OCI-LY7 (cell line): ENCODE results near the gene INPP5J. TPM values are rescaled to one million over a fixed set of nuclear protein-coding genes. Genes with fewer than 3 reads are reported as not detected.

Experiments used
- BruUV-seq: library from RNA; stranded (reverse); fragments of 400-500 nt; replicated peaks from 2 replicates; lab custom pipeline; 2021; lab: Mats Ljungman, UMichigan
- CTCF ChIA-PET: fragments of 300-600 bp; sonication (Branson Sonifier 250); formaldehyde crosslinking; loops from one replicate; lab custom pipeline; 2022; ENCODE audit warnings: antibody characterized with exemption; ENCODE audit not compliant: unreplicated experiment; lab: Charles Lee
- POLR2A ChIA-PET: fragments of 300-600 bp; sonication (Branson Sonifier 250); formaldehyde crosslinking; loops from one replicate; lab custom pipeline; 2022; ENCODE audit warnings: antibody characterized with exemption; lab: Charles Lee
- DNase-seq: peaks from one replicate; pipeline ENCODE4 v3.0.0-alpha.2; 2015; ENCODE audit warnings: low spot score
- H2AFZ ChIP-seq: fragments of 200-600 bp; sonication (generic), shearing (Covaris generic); 2 replicates; pipeline ENCODE4 v1.6.1; 2014; ENCODE audit warnings: mild to moderate bottlenecking, antibody characterized with exemption, low read length, moderate library complexity
- H3K27ac ChIP-seq: fragments of 200-600 bp; sonication (generic); 2 replicates; pipeline ENCODE4 v1.5.1; 2014; ENCODE audit warnings: mixed run types, low read depth, mild to moderate bottlenecking, moderate library complexity, low read length, inconsistent platforms; ENCODE audit not compliant: poor library complexity, severe bottlenecking
- H3K36me3 ChIP-seq: fragments of 200-600 bp; sonication (generic); 2 replicates; pipeline ENCODE4 v1.6.1; 2014; ENCODE audit warnings: mild to moderate bottlenecking, antibody characterized with exemption, low read length, moderate library complexity, mixed read lengths; ENCODE audit not compliant: insufficient read depth
- H3K4me1 ChIP-seq: fragments of 200-600 bp; sonication (generic); 2 replicates; pipeline ENCODE4 v1.5.1; 2014; ENCODE audit warnings: mild to moderate bottlenecking, low read length; ENCODE audit not compliant: insufficient read depth, poor library complexity, severe bottlenecking
- H3K4me2 ChIP-seq: fragments of 200-600 bp; sonication (generic); 2 replicates; pipeline ENCODE4 v1.6.1; 2014; ENCODE audit warnings: mild to moderate bottlenecking, low read length
- H3K4me3 ChIP-seq: fragments of 200-600 bp; sonication (generic); 2 replicates; pipeline ENCODE4 v1.5.1; 2014; ENCODE audit warnings: mild to moderate bottlenecking, low read depth, low read length; ENCODE audit not compliant: poor library complexity, severe bottlenecking
- H3K79me2 ChIP-seq: fragments of 200-600 bp; sonication (generic); 2 replicates; pipeline ENCODE4 v1.6.1; 2016; ENCODE audit warnings: low read depth, mild to moderate bottlenecking, low read length, moderate library complexity, mixed read lengths; ENCODE audit not compliant: insufficient read depth
- H3K9me2 ChIP-seq: fragments of 200-600 bp; sonication (generic); 2 replicates; pipeline ENCODE4 v1.6.1; 2016; ENCODE audit warnings: mild to moderate bottlenecking, low read length, mixed read lengths; ENCODE audit not compliant: insufficient read depth
- H3K9me3 ChIP-seq: fragments of 200-600 bp; sonication (generic); 2 replicates; pipeline ENCODE4 v1.6.1; 2014; ENCODE audit warnings: mild to moderate bottlenecking, mixed run types, low read length, mixed read lengths
- H4K20me1 ChIP-seq: fragments of 200-600 bp; sonication (generic); 2 replicates; pipeline ENCODE4 v1.6.1; 2014; ENCODE audit warnings: mild to moderate bottlenecking, antibody characterized with exemption, low read length, moderate library complexity, mixed read lengths; ENCODE audit not compliant: insufficient read depth
- CTCF ChIP-seq: fragments of 200-600 bp; sonication (generic); conservative IDR thresholded peaks from 2 replicates; pipeline ENCODE4 v1.5.1; 2014; ENCODE audit warnings: mild to moderate bottlenecking, antibody characterized with exemption, low read length, moderate library complexity, mixed read lengths
- EZH2phosphoT487 ChIP-seq: fragments of 200-600 bp; sonication (generic); IDR thresholded peaks from 2 replicates; pipeline ENCODE4 v1.6.1; 2018; ENCODE audit warnings: low read depth, borderline replicate concordance, mild to moderate bottlenecking, mixed run types, antibody characterized with exemption, low read length, moderate library complexity, mixed read lengths
- intact Hi-C: fragments of 100-400 bp; cut with micrococcal nuclease; formaldehyde crosslinking; loops from one replicate; pipeline ENCODE4 v1.10.0; 2022; ENCODE audit not compliant: unreplicated experiment
- total RNA-seq, 2 experiments: library from RNA; depleted of rRNA in 1 of 2; stranded (reverse); fragments of >200 nt in 1 of 2; shearing (Covaris generic) in 1 of 2; gene quantifications; 2 replicates each; pipeline ENCODE4 v1.2.3, GENCODE V29; 2014 to 2022

The INPP5J gene
- total RNA-seq, 2 experiments from 2014 or later, result 7.5 TPM; not detected in 1

GRCh38 chr22:31155422-31155821, 32.7 kb downstream of the INPP5J start:
- Histone ChIP-seq H3K4me2 (no peak overlapping the region), H3K27ac (no peak overlapping the region), H3K36me3 (no peaks in the 10 kb centered on the region), H3K9me3 (no peaks in the 10 kb centered on the region; the same call in 1 of the 2 replicates), H2AFZ (no peak overlapping the region), H4K20me1 (no peaks in the 10 kb centered on the region), H3K79me2 (peaks cover 2% of the 10 kb centered on the region; the same call in 1 of the 2 replicates), H3K4me3 (no peak overlapping the region), H3K9me2 (no peaks in the 10 kb centered on the region), H3K4me1 (peaks cover under 1% of the 10 kb centered on the region)
- intact Hi-C loops, result no loop called here
- no TSS peak for BruUV-seq
- CTCF ChIA-PET, result interaction anchor here (0.5 kb wide), 1 partner anchor 27 kb away, joined by 10 read pairs; no protein-coding TSS in a partner anchor
- POLR2A ChIA-PET, result interaction anchor here (0.6 kb wide), 1 partner anchor 48 kb away, joined by 6 read pairs; the partner anchor contains the start of gene SELENOM
- TF ChIP-seq EZH2phosphoT487 (no peak), CTCF (no peak)
- DNase-seq, result no peak

GRCh38 chr22:31160328-31160978, 37.7 kb downstream of the INPP5J start:
- peak overlapping the region; percentile 98 for H3K4me2 ChIP-seq
- no peak for TF ChIP-seq CTCF
- TF ChIP-seq EZH2phosphoT487, result no peak
- H3K9me3 ChIP-seq, result no peaks in the 10 kb centered on the region; the same call in 1 of the 2 replicates
- 0 out of 2 replicates have a peak, but pooled peaks cover 3% of the 10 kb centered on the region for H4K20me1 ChIP-seq
- intact Hi-C loops, result no loop called here
- TSS peak; percentile 58 for BruUV-seq
- CTCF ChIA-PET, result no interaction called here
- peak overlapping the region; percentile 98; the same call in 1 of the 2 replicates for H2AFZ ChIP-seq
- H3K79me2 ChIP-seq, result peaks cover 8% of the 10 kb centered on the region; the same call in 1 of the 2 replicates
- no peaks in the 10 kb centered on the region for H3K9me2 ChIP-seq
- H3K4me1 ChIP-seq, result peaks cover 12% of the 10 kb centered on the region
- DNase-seq, result no peak
- no peak overlapping the region for H3K27ac ChIP-seq
- H3K4me3 ChIP-seq, result peak overlapping the region; percentile 89
- no peaks in the 10 kb centered on the region for H3K36me3 ChIP-seq
- POLR2A ChIA-PET, result interaction anchor here (0.6 to 1.9 kb wide), 6 partner anchors 13 to 1258 kb away, joined by 3 to 6 read pairs (median 4); no protein-coding TSS in a partner anchor
